GM19372 (cell line): Measurements from ENCODE around the gene CCDC12.

Experiments used
- ATAC-seq: cut with Tn5 transposase; IDR thresholded peaks from one replicate; pipeline ENCODE4 v1.9.1; 2021; ENCODE audit warnings: mild to moderate bottlenecking, low read depth, moderate library complexity; ENCODE audit not compliant: unreplicated experiment

Gene CCDC12

GRCh38 chr3:46997453-46998091 is 21.0 kb upstream of the CCDC12 start:
- ATAC-seq = no peak

DNA sequence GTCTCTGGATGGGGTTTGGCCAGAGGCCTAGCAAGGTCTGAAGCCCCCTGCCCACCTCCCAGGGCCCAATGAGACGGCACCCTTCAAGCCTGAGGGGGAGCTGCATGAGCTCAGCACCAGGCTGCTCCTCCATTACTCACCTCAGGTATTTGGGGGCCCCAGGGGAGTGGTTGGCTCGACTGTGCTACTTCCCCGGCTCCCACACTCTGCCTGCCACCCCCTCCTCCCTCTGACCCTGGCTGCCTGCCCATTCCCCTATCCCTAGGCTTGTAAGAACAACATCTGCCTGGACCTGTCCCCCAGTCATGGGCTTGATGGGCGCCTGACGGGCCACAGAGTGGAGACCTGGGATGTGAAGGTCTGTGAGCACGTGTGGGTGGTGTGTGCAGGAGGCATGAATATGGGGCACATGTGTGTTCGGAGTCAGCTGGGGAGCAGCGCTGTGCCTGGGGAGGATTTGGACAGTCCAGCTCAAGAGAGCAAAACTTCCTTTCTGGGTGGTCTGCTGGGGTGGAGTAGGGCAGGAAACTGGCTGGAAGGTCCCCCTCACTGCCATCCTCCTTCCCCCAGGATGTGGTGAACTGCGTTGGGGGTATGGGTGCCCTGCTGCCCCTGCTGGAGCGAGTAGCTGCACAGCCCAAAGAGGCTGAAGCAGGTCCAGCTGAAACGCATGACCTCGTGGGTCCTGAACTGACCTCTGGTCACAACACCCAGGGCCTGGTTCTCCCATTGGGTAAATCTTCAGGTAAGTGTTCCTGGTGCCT is 20.3 kb upstream of the CCDC12 start:
- ATAC-seq = no peak

DNA sequence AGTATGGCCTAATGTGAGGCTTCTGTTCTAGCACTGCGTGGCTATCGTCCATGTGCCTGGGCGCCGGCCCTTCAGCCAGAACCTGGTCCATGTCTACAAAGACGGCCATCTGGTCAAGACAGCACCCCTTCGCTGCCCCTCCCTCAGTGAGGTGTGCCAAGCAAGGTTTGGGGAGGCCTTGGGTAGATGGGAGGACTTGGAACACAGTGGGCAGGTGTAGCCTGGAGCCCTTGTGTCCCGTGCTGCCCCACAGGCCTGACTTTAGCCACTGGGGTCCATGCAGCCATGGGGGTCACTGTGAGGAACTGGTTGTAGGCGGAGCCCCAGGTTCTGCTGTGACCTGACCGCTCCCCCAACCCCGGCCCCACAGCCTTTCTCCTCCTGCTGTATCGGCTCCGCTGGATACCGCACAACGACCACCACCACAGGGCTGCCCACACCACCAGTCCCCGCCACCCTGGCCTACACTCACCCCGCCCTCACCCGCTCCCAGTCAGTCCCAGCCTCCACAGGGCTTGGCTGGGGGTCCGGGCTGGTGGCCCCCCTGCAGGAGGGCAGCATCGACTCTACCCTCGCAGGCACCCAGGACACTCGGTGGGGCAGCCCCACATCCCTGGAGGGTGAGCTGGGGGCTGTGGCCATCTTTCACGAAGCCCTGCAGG is 19.5 kb upstream of the CCDC12 start:
- ATAC-seq = no peak

GRCh38 chr3:46994801-46995731 is 18.5 kb upstream of the CCDC12 start:
- ATAC-seq = no peak

DNA sequence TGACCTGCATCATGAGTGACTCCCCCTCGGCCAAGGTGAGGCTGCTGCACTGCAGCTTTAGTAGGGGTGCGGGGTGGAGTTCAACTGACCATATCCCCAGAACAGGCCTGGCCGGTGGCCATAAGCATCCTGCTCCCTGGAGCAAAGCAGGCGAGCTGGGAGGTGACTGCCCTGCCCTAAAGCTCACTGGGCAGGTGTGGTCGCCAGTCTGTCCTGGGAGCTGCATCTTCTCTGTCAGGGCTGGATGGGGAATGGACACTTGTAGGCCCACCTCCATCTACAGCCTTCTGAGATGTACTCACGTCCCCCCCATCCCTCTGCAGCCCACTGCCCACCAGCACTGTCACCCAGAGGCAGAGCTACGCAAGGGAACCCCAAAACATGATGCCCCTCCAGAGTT is 17.4 kb upstream of the CCDC12 start:
- ATAC-seq = no peak

DNA sequence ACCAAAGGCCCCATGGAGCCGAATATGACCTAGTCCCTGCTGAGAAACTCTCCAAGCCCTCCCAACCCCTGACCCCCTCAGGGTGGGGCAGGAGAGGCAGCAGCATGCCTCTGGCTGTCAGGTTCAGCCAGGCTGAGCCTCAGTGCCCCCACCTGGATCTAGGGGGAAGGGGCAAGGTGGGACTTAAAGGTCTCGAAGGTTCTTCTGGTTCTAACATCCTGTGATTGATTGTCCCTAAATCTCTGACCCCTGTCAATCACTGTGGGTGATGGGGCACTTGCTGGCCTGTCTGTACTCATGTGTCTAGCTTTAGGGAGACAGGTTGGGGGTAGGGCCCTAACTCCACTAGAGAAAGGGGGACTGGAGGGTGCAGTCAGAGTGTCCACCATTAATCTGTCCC is 16.7 kb upstream of the CCDC12 start:
- no peak for ATAC-seq

- ATAC-seq = no peak
Observed at GRCh38 chr3:46992231-46992630, 15.7 kb upstream of the CCDC12 start.

GRCh38 chr3:46991406-46992165 is 15.0 kb upstream of the CCDC12 start:
- ATAC-seq = no peak

GRCh38 chr3:46990573-46991374 is 14.2 kb upstream of the CCDC12 start:
- no peak for ATAC-seq

DNA sequence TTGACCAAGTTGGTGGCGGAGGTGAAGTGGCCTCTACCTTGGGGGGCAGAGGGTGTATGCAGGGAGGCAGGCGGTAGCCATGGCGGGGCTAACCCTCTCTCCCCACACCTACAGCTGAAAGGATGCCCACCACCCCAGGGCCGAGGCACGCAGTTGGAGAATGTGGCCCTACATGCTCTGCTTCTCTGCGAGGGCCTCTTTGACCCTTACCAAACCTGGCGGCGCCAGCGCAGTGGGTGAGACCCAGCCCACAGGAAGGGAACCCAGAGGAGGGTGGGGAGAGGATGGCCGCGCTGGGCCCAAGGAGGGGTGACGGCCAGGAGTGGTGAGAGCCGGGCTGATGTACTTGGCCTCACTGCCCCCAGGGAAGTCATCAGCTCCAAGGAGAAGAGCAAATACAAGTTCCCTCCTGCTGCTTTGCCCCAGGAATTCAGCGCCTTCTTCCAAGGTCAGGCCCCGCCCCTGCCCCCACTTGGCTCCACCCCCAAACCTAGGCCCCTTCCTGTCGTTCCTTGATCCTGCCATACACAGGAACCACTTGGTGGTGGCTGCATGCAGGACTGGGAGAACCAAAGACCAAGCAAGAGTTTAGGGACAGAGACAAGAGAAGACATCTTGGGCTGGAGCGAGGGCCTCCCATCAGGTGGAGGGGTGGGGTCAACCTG is 12.7 kb upstream of the CCDC12 start:
- no peak for ATAC-seq

DNA sequence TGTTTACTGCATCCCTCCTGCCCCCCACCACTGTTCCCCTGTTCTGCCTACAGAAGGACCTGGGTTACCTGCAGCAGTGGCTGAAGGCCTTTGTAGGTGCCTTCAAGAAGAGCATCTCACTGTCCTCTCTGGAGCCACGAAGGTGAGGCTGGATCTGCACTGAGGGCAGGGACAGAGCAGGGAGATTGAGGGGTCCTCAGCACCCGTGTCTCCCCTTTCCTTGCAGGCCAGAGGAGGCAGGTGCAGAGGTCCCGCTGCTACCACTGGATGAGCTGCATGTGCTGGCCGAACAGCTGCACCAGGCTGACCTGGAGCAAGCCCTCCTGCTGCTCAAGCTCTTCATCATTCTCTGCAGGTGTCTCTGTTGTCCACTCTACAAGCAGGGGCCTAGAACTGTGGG is 12.1 kb upstream of the CCDC12 start:
- ATAC-seq = no peak

DNA sequence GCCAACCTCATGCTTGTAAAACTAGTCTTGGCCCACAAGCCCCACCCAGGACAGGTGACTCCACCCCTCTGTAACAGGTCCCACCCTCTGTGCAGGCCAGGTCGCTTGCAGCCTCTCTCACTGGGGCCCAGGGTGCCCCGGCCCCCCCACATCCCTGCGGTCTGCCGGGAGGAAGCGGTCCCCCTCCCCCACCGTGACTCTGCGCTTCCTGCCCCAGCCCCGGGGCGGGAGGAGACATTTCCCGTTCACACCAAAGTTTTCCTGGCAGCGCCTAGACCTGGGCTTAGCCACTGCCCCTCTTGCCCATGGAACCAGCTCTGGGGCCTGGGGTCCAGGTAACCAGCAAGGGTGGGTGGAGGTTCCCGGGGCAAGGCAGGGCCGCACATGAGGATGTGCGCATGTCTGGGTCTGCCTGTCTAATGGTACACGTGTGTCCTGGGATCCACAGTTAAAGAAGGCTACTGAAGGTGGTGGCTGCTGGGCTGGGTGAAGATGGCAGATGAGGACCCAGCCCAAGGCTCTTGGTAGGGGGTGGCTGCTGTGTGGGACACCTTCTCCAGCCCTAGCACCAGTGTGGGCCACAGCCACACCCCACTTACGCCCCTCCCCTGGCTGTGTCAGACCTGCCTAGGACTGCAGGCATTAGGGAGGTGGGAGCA is 11.3 kb upstream of the CCDC12 start:
- peak; percentile 76 for ATAC-seq

DNA sequence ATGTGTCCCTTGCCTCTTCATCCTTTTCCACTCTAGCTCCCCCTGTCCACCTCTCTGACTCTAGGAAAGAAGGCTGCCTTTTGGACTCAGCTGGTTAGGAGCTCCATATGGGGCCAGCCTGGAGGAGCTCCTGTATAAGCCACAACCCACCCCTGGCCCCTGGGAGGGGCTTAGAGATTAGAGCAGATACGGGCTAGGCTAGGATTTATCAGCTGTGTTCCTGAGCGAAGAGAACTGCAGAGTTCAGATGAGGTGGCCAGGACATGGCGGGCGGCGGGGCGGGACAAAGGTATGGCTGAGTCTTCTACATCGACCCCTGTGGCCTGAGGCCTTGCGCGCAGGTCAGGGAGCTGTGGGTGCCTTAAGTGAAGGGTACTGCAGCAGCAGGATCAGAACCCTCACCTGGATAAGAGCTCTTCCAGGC is 10.8 kb upstream of the CCDC12 start:
- no peak for ATAC-seq

GRCh38 chr3:46986782-46987310 is 10.3 kb upstream of the CCDC12 start:
- no peak for ATAC-seq

- ATAC-seq = no peak
Observed at GRCh38 chr3:46986055-46986730, 9.6 kb upstream of the CCDC12 start.

DNA sequence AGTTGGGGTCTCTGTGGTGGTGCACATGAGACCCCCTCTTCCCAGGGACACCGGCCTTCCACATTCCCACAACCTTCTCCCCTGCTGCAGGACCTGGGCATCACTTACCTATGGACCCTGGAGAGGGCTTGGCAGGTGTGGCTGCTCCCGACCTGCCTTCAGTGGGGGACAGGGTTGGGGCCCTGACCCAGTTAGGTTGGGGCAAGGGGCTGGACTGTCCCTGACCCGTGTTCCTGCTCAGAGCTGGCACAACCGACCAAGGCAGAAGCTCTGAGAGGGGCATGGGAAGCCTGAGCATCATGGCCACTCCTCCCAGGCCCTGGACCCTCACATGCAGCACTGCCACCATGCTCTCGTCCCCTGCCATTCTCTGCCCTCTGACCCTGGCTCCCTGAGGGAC is 9.0 kb upstream of the CCDC12 start:
- ATAC-seq = no peak
